ENCODE measurements around the gene CD28.

Gene CD28

GRCh38 chr2:203672856-203673255, 33.6 kb upstream of the CD28 start:
- 75 to 80% methylated on average over 1 of the region's 3 CpGs for WGBS, 2 experiments (ENCODE audit: insufficient coverage in 2 of 2)
- Histone ChIP-seq H3K36me3 (ENCODE audit: control insufficient read depth, insufficient read depth, low read length) (no peaks in the 10 kb centered on the region), H3K4me1 (ENCODE audit: control insufficient read depth, insufficient read depth, low read length, poor library complexity, severe bottlenecking) (peaks cover 5% of the 10 kb centered on the region), H3K4me3 (ENCODE audit: extremely low read depth, insufficient read depth, low read length, poor library complexity, severe bottlenecking) (no peak overlapping the region), H3K27ac (ENCODE audit: low read depth, low read length, severe bottlenecking) (no peak overlapping the region), H3K9me3 (ENCODE audit: control insufficient read depth, low read length) (no peaks in the 10 kb centered on the region)

- no peaks in the 10 kb centered on the region for H3K4me1 ChIP-seq (ENCODE audit: control insufficient read depth, insufficient read depth, low read length, poor library complexity, severe bottlenecking)
- H3K4me3 ChIP-seq (ENCODE audit: extremely low read depth, insufficient read depth, low read length, poor library complexity, severe bottlenecking) = no peak overlapping the region
- H3K36me3 ChIP-seq (ENCODE audit: control insufficient read depth, insufficient read depth, low read length) = no peaks in the 10 kb centered on the region
- H3K9me3 ChIP-seq (ENCODE audit: control insufficient read depth, low read length) = no peaks in the 10 kb centered on the region
- no peak overlapping the region for H3K27ac ChIP-seq (ENCODE audit: low read depth, low read length, severe bottlenecking)
- WGBS, 2 experiments (ENCODE audit: insufficient coverage in 2 of 2) = 100% methylated on average over 1 of the region's 1 CpG; no CpG with 5 or more reads in 1 of the 2 experiments
These were observed 32.5 kb upstream of the CD28 start for GRCh38 chr2:203673933-203674332.

GRCh38 chr2:203675086-203675485, 31.4 kb upstream of the CD28 start:
- Histone ChIP-seq H3K9me3 (ENCODE audit: control insufficient read depth, low read length) (no peaks in the 10 kb centered on the region), H3K4me3 (ENCODE audit: extremely low read depth, insufficient read depth, low read length, poor library complexity, severe bottlenecking) (no peak overlapping the region), H3K36me3 (ENCODE audit: control insufficient read depth, insufficient read depth, low read length) (no peaks in the 10 kb centered on the region), H3K4me1 (ENCODE audit: control insufficient read depth, insufficient read depth, low read length, poor library complexity, severe bottlenecking) (peaks cover 2% of the 10 kb centered on the region), H3K27ac (ENCODE audit: low read depth, low read length, severe bottlenecking) (no peak overlapping the region)
- 88 to 100% methylated on average over 1 of the region's 3 CpGs for WGBS, 2 experiments (ENCODE audit: insufficient coverage in 2 of 2)

- Histone ChIP-seq H3K4me1 (ENCODE audit: control insufficient read depth, insufficient read depth, low read length, poor library complexity, severe bottlenecking) (peaks cover 14% of the 10 kb centered on the region), H3K9me3 (ENCODE audit: control insufficient read depth, low read length) (no peaks in the 10 kb centered on the region)
These were observed 27.5 kb upstream of the CD28 start for GRCh38 chr2:203678971-203679370.

GRCh38 chr2:203679401-203679800, 27.0 kb upstream of the CD28 start:
- Histone ChIP-seq H3K36me3 (ENCODE audit: control insufficient read depth, insufficient read depth, low read length) (no peaks in the 10 kb centered on the region), H3K4me3 (ENCODE audit: extremely low read depth, insufficient read depth, low read length, poor library complexity, severe bottlenecking) (no peak overlapping the region), H3K9me3 (ENCODE audit: control insufficient read depth, low read length) (no peaks in the 10 kb centered on the region), H3K4me1 (ENCODE audit: control insufficient read depth, insufficient read depth, low read length, poor library complexity, severe bottlenecking) (peaks cover 18% of the 10 kb centered on the region), H3K27ac (ENCODE audit: low read depth, low read length, severe bottlenecking) (no peak overlapping the region)

More at GRCh38 chr2:203678971-203679370, 27.5 kb upstream of the CD28 start:
- Histone ChIP-seq H3K27ac (ENCODE audit: low read depth, low read length, severe bottlenecking) (no peak overlapping the region), H3K36me3 (ENCODE audit: control insufficient read depth, insufficient read depth, low read length) (no peaks in the 10 kb centered on the region), H3K4me3 (ENCODE audit: extremely low read depth, insufficient read depth, low read length, poor library complexity, severe bottlenecking) (no peak overlapping the region)
- WGBS, 2 experiments (ENCODE audit: insufficient coverage in 2 of 2) = 91 to 92% methylated on average over 3 of the region's 3 CpGs

GRCh38 chr2:203681978-203682377, 24.5 kb upstream of the CD28 start:
- Histone ChIP-seq H3K9me3 (ENCODE audit: control insufficient read depth, low read length) (no peaks in the 10 kb centered on the region), H3K4me1 (ENCODE audit: control insufficient read depth, insufficient read depth, low read length, poor library complexity, severe bottlenecking) (peaks cover 33% of the 10 kb centered on the region), H3K36me3 (ENCODE audit: control insufficient read depth, insufficient read depth, low read length) (no peaks in the 10 kb centered on the region), H3K4me3 (ENCODE audit: extremely low read depth, insufficient read depth, low read length, poor library complexity, severe bottlenecking) (no peak overlapping the region), H3K27ac (ENCODE audit: low read depth, low read length, severe bottlenecking) (peak overlapping the region; percentile 30)
- no CpG with 5 or more reads among the region's 2 CpGs for WGBS, 2 experiments (ENCODE audit: insufficient coverage in 2 of 2)

- Histone ChIP-seq H3K4me1 (ENCODE audit: control insufficient read depth, insufficient read depth, low read length, poor library complexity, severe bottlenecking) (peaks cover 33% of the 10 kb centered on the region), H3K4me3 (ENCODE audit: extremely low read depth, insufficient read depth, low read length, poor library complexity, severe bottlenecking) (no peak overlapping the region), H3K9me3 (ENCODE audit: control insufficient read depth, low read length) (no peaks in the 10 kb centered on the region), H3K27ac (ENCODE audit: low read depth, low read length, severe bottlenecking) (peak overlapping the region; percentile 30), H3K36me3 (ENCODE audit: control insufficient read depth, insufficient read depth, low read length) (no peaks in the 10 kb centered on the region)
- 91 to 93% methylated on average over 1 of the region's 4 CpGs for WGBS, 2 experiments (ENCODE audit: insufficient coverage in 2 of 2)
These were observed 23.7 kb upstream of the CD28 start for GRCh38 chr2:203682688-203683130.

GRCh38 chr2:203683421-203683820, 23.0 kb upstream of the CD28 start:
- Histone ChIP-seq H3K27ac (ENCODE audit: low read depth, low read length, severe bottlenecking) (peak overlapping the region; percentile 47), H3K36me3 (ENCODE audit: control insufficient read depth, insufficient read depth, low read length) (no peaks in the 10 kb centered on the region), H3K4me1 (ENCODE audit: control insufficient read depth, insufficient read depth, low read length, poor library complexity, severe bottlenecking) (peaks cover 35% of the 10 kb centered on the region), H3K4me3 (ENCODE audit: extremely low read depth, insufficient read depth, low read length, poor library complexity, severe bottlenecking) (no peak overlapping the region), H3K9me3 (ENCODE audit: control insufficient read depth, low read length) (no peaks in the 10 kb centered on the region)
- 90 to 100% methylated on average over 3 of the region's 4 CpGs for WGBS, 2 experiments (ENCODE audit: insufficient coverage in 2 of 2)

GRCh38 chr2:203683932-203684556, 22.4 kb upstream of the CD28 start:
- WGBS, 2 experiments (ENCODE audit: insufficient coverage in 2 of 2) = 80% methylated on average over 1 of the region's 1 CpG; no CpG with 5 or more reads in 1 of the 2 experiments
- Histone ChIP-seq H3K36me3 (ENCODE audit: control insufficient read depth, insufficient read depth, low read length) (no peaks in the 10 kb centered on the region), H3K4me3 (ENCODE audit: extremely low read depth, insufficient read depth, low read length, poor library complexity, severe bottlenecking) (no peak overlapping the region), H3K9me3 (ENCODE audit: control insufficient read depth, low read length) (no peaks in the 10 kb centered on the region), H3K27ac (ENCODE audit: low read depth, low read length, severe bottlenecking) (peak overlapping the region; percentile 81), H3K4me1 (ENCODE audit: control insufficient read depth, insufficient read depth, low read length, poor library complexity, severe bottlenecking) (peaks cover 40% of the 10 kb centered on the region)

- Histone ChIP-seq H3K9me3 (ENCODE audit: control insufficient read depth, low read length) (no peaks in the 10 kb centered on the region), H3K36me3 (ENCODE audit: control insufficient read depth, insufficient read depth, low read length) (no peaks in the 10 kb centered on the region), H3K27ac (ENCODE audit: low read depth, low read length, severe bottlenecking) (peak overlapping the region; percentile 81), H3K4me3 (ENCODE audit: extremely low read depth, insufficient read depth, low read length, poor library complexity, severe bottlenecking) (no peak overlapping the region), H3K4me1 (ENCODE audit: control insufficient read depth, insufficient read depth, low read length, poor library complexity, severe bottlenecking) (peaks cover 38% of the 10 kb centered on the region)
- WGBS, 2 experiments (ENCODE audit: insufficient coverage in 2 of 2) = 95 to 100% methylated on average over 3 of the region's 5 CpGs
These were observed 21.3 kb upstream of the CD28 start for GRCh38 chr2:203685081-203685621.

- H3K4me3 ChIP-seq (ENCODE audit: extremely low read depth, insufficient read depth, low read length, poor library complexity, severe bottlenecking) = no peak overlapping the region
- H3K27ac ChIP-seq (ENCODE audit: low read depth, low read length, severe bottlenecking) = peak overlapping the region; percentile 81
- 92% methylated on average over 1 to 2 of the region's 4 CpGs for WGBS, 2 experiments (ENCODE audit: insufficient coverage in 2 of 2)
- H3K4me1 ChIP-seq (ENCODE audit: control insufficient read depth, insufficient read depth, low read length, poor library complexity, severe bottlenecking) = peaks cover 38% of the 10 kb centered on the region
- H3K36me3 ChIP-seq (ENCODE audit: control insufficient read depth, insufficient read depth, low read length) = no peaks in the 10 kb centered on the region
- H3K9me3 ChIP-seq (ENCODE audit: control insufficient read depth, low read length) = no peaks in the 10 kb centered on the region
These were observed 20.5 kb upstream of the CD28 start for GRCh38 chr2:203685789-203686420.

All from mesodermal cell (in vitro differentiated cells).